H1 (cell line): ENCODE measurements around the gene FAM149B1. TPM values are rescaled to one million over a fixed set of nuclear protein-coding genes. Genes with fewer than 3 reads are reported as not detected.

Experiments
- CTCF ChIA-PET: fragments of 300-600 bp; sonication (Branson Sonifier 250); formaldehyde crosslinking; loops from one replicate; lab custom pipeline; 2021; ENCODE audit not compliant: partially characterized antibody; lab: Charles Lee
- POLR2A ChIA-PET: fragments of 300-600 bp; sonication (Branson Sonifier 250); formaldehyde crosslinking; loops from one replicate; lab custom pipeline; 2021; ENCODE audit warnings: inconsistent platforms; ENCODE audit not compliant: partially characterized antibody; lab: Charles Lee
- DNase-seq, 2 experiments: peaks; one replicate each; pipeline versions ENCODE4 v3.0.0 to v3.0.0-alpha.2; 2010 to 2022; ENCODE audit warnings: low spot score in 2 of 2, low read depth in 1 of 2, mixed read lengths in 1 of 2
- FAIRE-seq: peaks from 2 replicates; lab custom pipeline; 2011; peaks lifted over from hg19 to GRCh38; lab: Jason Lieb, UNC
- H2AFZ ChIP-seq: 2 replicates; pipeline ENCODE4 v1.8.1; 2012; ENCODE audit warnings: low read length, inconsistent platforms
- H2AK5ac ChIP-seq: 2 replicates; pipeline ENCODE4 v1.6.1; 2013; ENCODE audit warnings: low read depth, low read length
- H2BK120ac ChIP-seq: replicated peaks from 2 replicates; pipeline ENCODE3; 2013; ENCODE audit warnings: low read depth, low read length, inconsistent platforms
- H2BK12ac ChIP-seq: 2 replicates; pipeline ENCODE4 v1.6.1; 2013; ENCODE audit warnings: low read depth, low read length
- H2BK15ac ChIP-seq: 2 replicates; pipeline ENCODE4 v1.6.1; 2013; ENCODE audit warnings: low read length
- H2BK20ac ChIP-seq: 2 replicates; pipeline ENCODE4 v1.6.1; 2013; ENCODE audit warnings: low read length
- H2BK5ac ChIP-seq: 2 replicates; pipeline ENCODE4 v1.6.1; 2013; ENCODE audit warnings: low read depth, low read length
- H3K14ac ChIP-seq: 2 replicates; pipeline ENCODE4 v1.6.1; 2013; ENCODE audit warnings: inconsistent platforms; ENCODE audit not compliant: insufficient read length
- H3K18ac ChIP-seq: 2 replicates; pipeline ENCODE4 v1.6.1; 2013; ENCODE audit warnings: low read length; ENCODE audit errors: extremely low read depth
- H3K23ac ChIP-seq: 2 replicates; pipeline ENCODE4 v1.6.1; 2013; ENCODE audit warnings: inconsistent platforms; ENCODE audit not compliant: insufficient read length
- H3K23me2 ChIP-seq: 2 replicates; pipeline ENCODE4 v1.6.1; 2013; ENCODE audit warnings: low read depth, low read length
- H3K27ac ChIP-seq: 2 replicates; pipeline ENCODE4 v1.6.1; 2011; ENCODE audit warnings: low read depth, low read length, inconsistent platforms
- H3K27me3 ChIP-seq, 4 experiments: replicated peaks in 1 of 4; 1 replicate in 1 of 4; 2 replicates in 3 of 4; pipeline versions ENCODE4 v1.6.1 to v1.8.1; 2011 to 2013; ENCODE audit warnings: low read length in 3 of 4, mild to moderate bottlenecking in 3 of 4, inconsistent platforms in 2 of 4, mixed read lengths in 2 of 4, moderate library complexity in 1 of 4; ENCODE audit not compliant: control insufficient read depth in 3 of 4, insufficient read depth in 3 of 4; ENCODE audit errors: extremely low read depth in 1 of 4
- H3K36me3 ChIP-seq, 4 experiments: 2 replicates each; pipeline versions ENCODE4 v1.6.1 to v1.8.1; 2011 to 2013; ENCODE audit warnings: mild to moderate bottlenecking in 4 of 4, low read length in 3 of 4, moderate library complexity in 2 of 4, control low read depth in 1 of 4, inconsistent platforms in 1 of 4; ENCODE audit not compliant: insufficient read depth in 4 of 4, control insufficient read depth in 2 of 4
- H3K4ac ChIP-seq: replicated peaks from 2 replicates; pipeline ENCODE3; 2013; ENCODE audit warnings: low read length, low read depth, mixed read lengths, inconsistent platforms; ENCODE audit not compliant: insufficient read length
- H3K4me1 ChIP-seq, 4 experiments: replicated peaks in 1 of 4; 1 replicate in 1 of 4; 2 replicates in 3 of 4; pipeline versions ENCODE4 v1.6.1 to v1.8.1; 2011 to 2013; ENCODE audit warnings: low read length in 3 of 4, inconsistent platforms in 2 of 4, mixed read lengths in 1 of 4; ENCODE audit not compliant: insufficient read depth in 4 of 4, control insufficient read depth in 3 of 4
- H3K4me2 ChIP-seq, 2 experiments: 2 replicates each; pipeline versions ENCODE4 v1.6.1 to v1.8.1; 2011 to 2013; ENCODE audit warnings: low read depth in 2 of 2, low read length in 2 of 2, control low read depth in 1 of 2, inconsistent platforms in 1 of 2, mild to moderate bottlenecking in 1 of 2; ENCODE audit not compliant: insufficient read depth in 1 of 2
- H3K4me3 ChIP-seq, 4 experiments: fragments of 200-600, 300-600 bp in 1 of 4; sonication (generic), shearing (Covaris generic), sonication (Bioruptor Twin) in 1 of 4; 2 replicates each; pipeline versions ENCODE4 v1.5.1 to v1.8.1; 2011 to 2016; ENCODE audit warnings: low read length in 4 of 4, low read depth in 3 of 4, control low read depth in 2 of 4, inconsistent platforms in 2 of 4, mild to moderate bottlenecking in 2 of 4, mixed read lengths in 1 of 4, moderate library complexity in 1 of 4; ENCODE audit not compliant: insufficient read depth in 2 of 4; ENCODE audit errors: extremely low read depth in 1 of 4
- H3K56ac ChIP-seq: replicated peaks from 2 replicates; pipeline ENCODE3; 2013; ENCODE audit warnings: low read depth, mild to moderate bottlenecking, mixed read lengths, low read length, inconsistent platforms; ENCODE audit not compliant: insufficient read length
- H3K79me1 ChIP-seq: 2 replicates; pipeline ENCODE4 v1.6.1; 2013; ENCODE audit warnings: low read depth, low read length, control low read depth
- H3K79me2 ChIP-seq, 2 experiments: 2 replicates each; pipeline versions ENCODE4 v1.6.1 to v1.8.1; 2012 to 2013; ENCODE audit warnings: low read length in 2 of 2, mild to moderate bottlenecking in 2 of 2, inconsistent platforms in 1 of 2; ENCODE audit not compliant: insufficient read depth in 2 of 2, control insufficient read depth in 1 of 2
- H3K9ac ChIP-seq, 4 experiments: replicated peaks in 1 of 4; 1 replicate in 1 of 4; 2 replicates in 3 of 4; pipeline versions ENCODE4 v1.6.1 to v1.8.1; 2011 to 2013; ENCODE audit warnings: low read depth in 3 of 4, low read length in 3 of 4, control low read depth in 2 of 4, mild to moderate bottlenecking in 2 of 4, moderate library complexity in 2 of 4, inconsistent platforms in 1 of 4; ENCODE audit errors: extremely low read depth in 1 of 4
- H3K9me3 ChIP-seq, 2 experiments: 2 replicates each; pipeline versions ENCODE4 v1.6.1 to v1.8.1; 2012 to 2013; ENCODE audit warnings: mild to moderate bottlenecking in 2 of 2, moderate library complexity in 2 of 2, control low read depth in 1 of 2, inconsistent platforms in 1 of 2, low read depth in 1 of 2, low read length in 1 of 2, mixed read lengths in 1 of 2; ENCODE audit not compliant: insufficient read depth in 2 of 2
- H4K20me1 ChIP-seq, 2 experiments: replicated peaks in 1 of 2; 2 replicates each; pipeline versions ENCODE3 to v1.8.1; 2011 to 2013; ENCODE audit warnings: inconsistent platforms in 2 of 2, low read length in 2 of 2, mild to moderate bottlenecking in 1 of 2; ENCODE audit not compliant: insufficient read depth in 2 of 2, control insufficient read depth in 1 of 2
- H4K5ac ChIP-seq: 2 replicates; pipeline ENCODE4 v1.6.1; 2013; ENCODE audit warnings: low read length, low read depth, mixed read lengths, inconsistent platforms; ENCODE audit not compliant: insufficient read length
- H4K8ac ChIP-seq: 2 replicates; pipeline ENCODE4 v1.8.0; 2013; ENCODE audit warnings: mild to moderate bottlenecking, moderate library complexity, low read length, inconsistent platforms; ENCODE audit not compliant: insufficient read depth; ENCODE audit errors: extremely low read depth
- H4K91ac ChIP-seq: replicated peaks from 2 replicates; pipeline ENCODE3; 2013; ENCODE audit warnings: low read length, mixed read lengths, inconsistent platforms; ENCODE audit not compliant: insufficient read length
- ATF3 ChIP-seq: IDR thresholded peaks from 2 replicates; pipeline ENCODE4 v1.6.1; 2011; ENCODE audit warnings: low read depth, mild to moderate bottlenecking, low read length; ENCODE audit not compliant: insufficient read depth
- CHD2 ChIP-seq: IDR thresholded peaks from 2 replicates; pipeline ENCODE4 v1.6.1; 2012; ENCODE audit warnings: low read length, improper control_type of control experiment
- EGR1 ChIP-seq: IDR thresholded peaks from 2 replicates; pipeline ENCODE4 v1.6.1; 2011; ENCODE audit warnings: low read depth, low read length, borderline replicate concordance
- EP300 ChIP-seq, 2 experiments: IDR thresholded peaks; 1 replicate in 1 of 2; 2 replicates in 1 of 2; pipeline ENCODE4 v1.6.1; 2011 to 2012; ENCODE audit warnings: low read depth in 2 of 2, low read length in 2 of 2, mild to moderate bottlenecking in 2 of 2, borderline replicate concordance in 1 of 2, inconsistent platforms in 1 of 2, moderate library complexity in 1 of 2
- SIRT6 ChIP-seq: IDR thresholded peaks from one replicate; pipeline ENCODE4 v1.7.1; 2012; ENCODE audit warnings: low read length, inconsistent platforms
- TAF7 ChIP-seq: optimal IDR thresholded peaks from 2 replicates; pipeline ENCODE3; 2011; ENCODE audit warnings: low read depth, mild to moderate bottlenecking, inconsistent platforms, low read length, moderate library complexity, borderline replicate concordance
- polyA plus RNA-seq, 7 experiments: library from polyadenylated mRNA; depleted of rRNA in 3 of 7; stranded (reverse) in 5 of 7; unstranded in 2 of 7; fragments of >200 nt in 5 of 7; fragments of 200-250 nt in 2 of 7; gene quantifications; 1 replicate in 5 of 7; 2 replicates in 1 of 7; 4 replicates in 1 of 7; pipeline versions ENCODE4 v1.2.1 to v1.2.3, GENCODE V29; 2011 to 2013; ENCODE audit warnings: missing spikeins in 2 of 7, mixed read lengths in 2 of 7
- total RNA-seq: library from RNA; stranded (reverse); fragmentation: NEBNext Ultra II Directional; extraction: Animal tissue kit (Norgen Biotek cat#: 25700); gene quantifications from 2 replicates; pipeline ENCODE4 v1.2.1, GENCODE V29; 2021

The FAM149B1 gene
- total and polyA plus RNA-seq, 2 of the 8 experiments (the other 6 are each of a cell fraction or from before 2014, with no cell fraction given): 16.8 to 21.9 TPM

GRCh38 chr10:73226663-73227062, 58.7 kb downstream of the FAM149B1 start:
- no peaks in the 10 kb centered on the region for H3K79me2 ChIP-seq
- peaks cover 0 to 2% of the 10 kb centered on the region in 2 experiments for H4K20me1 ChIP-seq
- H3K56ac ChIP-seq: no peak overlapping the region
- H3K4me3 ChIP-seq: no peak overlapping the region
- DNase-seq (no peak), FAIRE-seq (no peak)
- H3K9ac ChIP-seq: no peak overlapping the region
- TF ChIP-seq TAF7 (no peak), ATF3 (no peak), EP300 (IDR thresholded peaks at IDR 0.05; ENCODE audit: borderline replicate concordance in 1 of 2, low read depth in 2 of 2, low read length in 2 of 2) (no peak), CHD2 (no peak), EGR1 (no peak), SIRT6 (no peak)
- ChIA-PET CTCF (no interaction called here), POLR2A (interaction anchor here (1.4 to 1.6 kb wide), 2 partner anchors 12 to 20 kb away, joined by 5 to 7 read pairs; partner anchors contain the start of gene DNAJC9)
- no peak overlapping the region for H2BK12ac ChIP-seq
- no peak overlapping the region for H4K8ac ChIP-seq
- no peaks in the 10 kb centered on the region for H3K36me3 ChIP-seq
- no peak overlapping the region for H4K91ac ChIP-seq
- no peak overlapping the region for H3K18ac ChIP-seq
- H3K23me2 ChIP-seq: no peaks in the 10 kb centered on the region
- no peak overlapping the region for H4K5ac ChIP-seq
- no peaks in the 10 kb centered on the region for H3K4me1 ChIP-seq
- no peak overlapping the region for H2AFZ ChIP-seq
- no peak overlapping the region for H3K14ac ChIP-seq
- H2AK5ac ChIP-seq: no peak overlapping the region
- H2BK5ac ChIP-seq: no peak overlapping the region
- H3K9me3 ChIP-seq: no peaks in the 10 kb centered on the region
- H2BK15ac ChIP-seq: no peak overlapping the region
- no peak overlapping the region for H2BK120ac ChIP-seq
- H3K4me2 ChIP-seq: no peak overlapping the region
- no peak overlapping the region for H3K27ac ChIP-seq
- no peaks in the 10 kb centered on the region for H3K79me1 ChIP-seq
- H2BK20ac ChIP-seq: no peak overlapping the region
- no peaks in the 10 kb centered on the region for H3K27me3 ChIP-seq
- H3K4ac ChIP-seq: no peak overlapping the region
- no peak overlapping the region for H3K23ac ChIP-seq
